Activated CD4-positive, alpha-beta T cell treated with anti-CD3 and anti-CD28 coated beads for 4 hours (primary cell): ENCODE data around the gene VWA3A.
"Not testable (repeated sequence)": the region's sequence is repeated elsewhere in the genome, so short reads cannot be mapped to it uniquely, and the experiment has no call there.

Source experiments
- DNase-seq, 2 donors: peaks; one replicate each; pipeline ENCODE4 v3.0.0-alpha.2; 2020

Gene VWA3A, protein sequence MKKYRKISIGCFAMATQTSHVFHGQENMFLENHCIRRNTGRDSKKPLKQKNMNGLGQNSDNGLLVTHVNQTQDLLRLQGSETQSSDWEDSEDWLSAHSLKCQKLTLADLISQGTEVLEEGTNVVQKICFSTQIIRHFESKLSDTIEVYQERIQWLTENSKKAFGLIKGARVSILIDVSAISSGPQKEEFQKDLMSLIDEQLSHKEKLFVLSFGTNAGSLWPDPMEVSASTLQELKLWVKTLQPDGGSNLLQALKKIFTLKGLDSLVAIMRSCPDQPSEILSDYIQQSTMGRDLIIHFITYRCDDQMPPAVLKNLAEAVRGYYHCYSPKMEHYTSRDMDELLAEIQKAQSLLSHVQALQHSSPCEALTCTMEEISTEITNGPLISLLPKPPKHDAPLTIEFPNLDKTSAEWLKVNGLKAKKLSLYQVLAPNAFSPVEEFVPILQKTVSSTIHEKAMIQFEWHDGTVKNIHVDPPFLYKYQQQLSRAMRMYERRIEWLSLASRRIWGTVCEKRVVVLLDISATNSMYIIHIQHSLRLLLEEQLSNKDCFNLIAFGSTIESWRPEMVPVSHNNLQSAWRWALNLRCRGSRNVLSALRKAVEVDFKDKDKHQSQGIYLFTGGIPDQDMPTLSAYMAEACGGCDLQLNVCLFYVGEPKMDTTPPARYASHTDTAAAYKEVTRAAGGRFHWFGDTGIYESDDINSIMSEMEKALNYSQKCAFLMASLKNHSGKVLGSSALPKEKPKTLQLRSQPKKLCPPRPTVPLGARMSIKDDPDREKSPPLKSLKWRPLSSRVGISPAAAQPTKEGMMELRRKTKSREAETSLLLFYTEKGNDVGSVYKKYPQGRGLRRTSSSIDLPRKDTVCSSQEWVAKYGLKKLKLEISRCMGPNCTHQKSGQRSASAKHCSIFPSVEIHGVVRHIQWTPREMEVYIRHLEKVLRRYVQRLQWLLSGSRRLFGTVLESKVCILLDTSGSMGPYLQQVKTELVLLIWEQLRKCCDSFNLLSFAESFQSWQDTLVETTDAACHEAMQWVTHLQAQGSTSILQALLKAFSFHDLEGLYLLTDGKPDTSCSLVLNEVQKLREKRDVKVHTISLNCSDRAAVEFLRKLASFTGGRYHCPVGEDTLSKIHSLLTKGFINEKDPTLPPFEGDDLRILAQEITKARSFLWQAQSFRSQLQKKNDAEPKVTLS

DNA sequence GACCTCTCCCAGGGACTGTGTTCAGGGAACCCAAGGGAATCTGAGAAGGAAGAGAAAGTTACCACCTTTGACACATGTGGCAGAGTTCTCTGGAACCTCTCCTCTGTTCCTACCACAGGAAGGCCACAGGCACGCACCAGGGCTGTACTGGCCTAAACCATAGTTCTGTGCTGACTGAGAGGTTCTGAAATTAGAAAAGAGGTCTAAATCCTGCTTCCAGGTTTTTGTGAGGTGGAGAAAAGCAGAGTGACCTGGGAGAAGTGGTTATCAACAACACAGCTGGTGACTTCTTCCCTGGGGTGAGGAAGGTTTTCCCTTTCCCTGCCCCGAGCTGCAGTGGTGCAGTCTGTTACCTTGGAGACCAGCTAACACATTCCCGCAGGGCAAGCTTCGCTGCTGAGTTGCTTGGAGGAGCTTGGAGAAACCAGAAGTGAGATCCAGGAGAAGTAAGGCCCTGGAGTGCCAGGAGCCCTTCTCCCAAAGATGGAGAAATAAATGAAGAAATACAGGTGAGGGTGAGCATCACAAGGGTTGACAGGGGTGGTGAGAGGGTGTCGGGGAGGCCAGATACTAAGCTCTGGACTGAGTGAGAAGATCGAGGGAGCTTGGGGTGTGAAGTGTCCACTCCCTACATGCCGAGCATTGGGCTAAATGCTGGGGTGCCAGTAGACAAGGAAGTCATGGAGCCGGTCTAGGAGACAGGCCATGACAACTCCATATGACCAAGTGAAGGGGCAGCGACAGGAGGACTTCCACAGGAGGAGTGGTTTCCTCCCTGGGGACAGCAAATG, at the start of gene VWA3A:
Gene VWA3A, plus strand, starts transcription at position 399 of the 791 bp plus-strand sequence. Its CDS starts 97 bp downstream, at position 496.
- DNase-seq: no peak

DNA sequence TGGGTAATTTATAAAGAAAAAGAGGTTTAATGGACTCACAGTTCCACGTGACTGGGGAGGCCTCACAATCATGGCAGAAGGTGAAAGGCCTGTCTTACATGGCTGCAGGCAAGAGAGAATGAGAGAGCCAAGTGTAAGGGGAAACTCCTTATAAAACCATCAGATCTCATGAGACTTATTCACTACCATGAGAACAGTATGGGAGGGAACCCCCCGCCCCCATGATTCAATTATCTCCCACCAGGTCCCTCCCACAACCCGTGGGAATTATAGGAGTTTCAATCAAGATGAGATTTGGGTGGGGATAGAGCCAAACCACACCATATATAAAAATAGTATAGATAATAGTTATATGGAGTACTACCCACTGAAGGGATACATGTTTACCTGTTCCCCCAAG, 48.5 kb upstream of the VWA3A start:
- DNase-seq: not testable (repeated sequence)

DNA sequence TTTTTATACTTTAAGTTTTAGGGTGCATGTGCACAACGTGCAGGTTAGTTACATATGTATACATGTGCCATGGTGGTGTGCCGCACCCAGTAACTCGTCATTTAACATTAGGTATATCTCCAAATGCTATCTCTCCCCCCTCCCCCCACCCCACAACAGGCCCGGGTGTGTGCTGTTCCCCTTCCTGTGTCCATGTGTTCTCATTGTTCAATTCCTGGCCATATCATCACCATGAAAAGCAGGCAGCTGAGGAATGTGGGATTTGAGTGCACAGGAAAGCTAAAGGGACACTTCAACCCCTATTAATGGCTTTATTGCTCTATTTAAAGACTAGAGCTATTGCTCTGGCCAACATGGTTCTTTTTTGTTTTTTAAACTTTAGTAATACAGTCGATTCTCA, 46.5 kb upstream of the VWA3A start:
- not testable (repeated sequence) for DNase-seq

DNA sequence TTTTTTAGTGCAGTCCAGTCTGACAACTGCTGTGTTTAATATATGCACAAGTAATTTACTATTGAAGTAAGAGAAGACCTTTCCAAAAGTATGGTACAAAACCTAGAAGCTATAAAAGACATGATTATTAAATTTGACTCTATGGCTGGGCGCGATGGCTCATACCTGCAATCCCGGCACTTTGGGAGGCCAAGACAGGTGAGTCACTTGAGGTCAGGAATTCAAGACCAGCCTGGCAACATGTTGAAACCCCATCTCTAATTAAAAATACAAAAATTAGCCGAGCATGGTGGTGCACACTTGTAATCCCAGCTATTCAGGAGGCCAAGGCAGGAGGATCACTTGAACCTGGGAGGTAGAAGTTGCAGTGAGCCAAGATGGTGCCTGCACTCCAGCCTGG, 41.4 kb upstream of the VWA3A start:
- DNase-seq: no peak

DNA sequence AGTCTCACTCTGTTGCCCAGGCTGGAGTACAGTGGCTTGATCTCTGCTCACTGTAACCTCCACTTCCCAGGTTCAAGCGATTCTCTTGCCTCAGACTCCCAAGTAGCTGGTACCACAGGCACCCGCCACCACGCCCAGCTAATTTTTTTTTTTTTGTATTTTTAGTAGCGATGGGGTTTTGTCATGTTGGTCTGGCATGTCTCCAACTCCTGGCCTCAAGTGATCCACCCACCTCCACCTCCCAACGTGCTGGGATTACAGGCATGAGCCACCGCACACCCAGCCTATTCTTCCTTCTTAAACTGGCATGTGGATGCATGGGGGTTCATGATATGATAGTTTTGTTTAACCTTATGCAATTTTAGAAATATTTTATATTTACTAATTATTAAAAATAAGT, 39.4 kb upstream of the VWA3A start:
- DNase-seq: no peak

DNA sequence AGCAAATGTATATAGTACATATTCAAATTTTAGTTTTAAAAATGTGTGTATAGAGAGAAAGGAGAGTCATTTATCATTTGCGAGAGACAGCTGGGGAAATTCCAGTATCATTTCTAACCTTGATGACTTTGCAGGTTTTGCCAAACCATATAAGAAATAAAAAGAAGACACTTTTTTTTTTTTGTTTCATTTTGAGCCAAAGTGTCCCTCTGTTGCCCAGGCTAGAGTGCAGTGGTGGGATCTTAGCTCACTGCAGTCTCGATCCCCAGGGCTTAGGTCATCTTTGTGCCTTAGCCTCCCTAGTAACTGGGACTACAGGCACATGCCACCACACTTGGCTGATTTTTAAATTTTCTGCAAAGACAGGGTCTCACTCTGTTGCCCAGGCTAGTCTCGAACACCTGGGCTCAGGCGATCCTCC, 38.4 kb upstream of the VWA3A start:
- no peak for DNase-seq

DNA sequence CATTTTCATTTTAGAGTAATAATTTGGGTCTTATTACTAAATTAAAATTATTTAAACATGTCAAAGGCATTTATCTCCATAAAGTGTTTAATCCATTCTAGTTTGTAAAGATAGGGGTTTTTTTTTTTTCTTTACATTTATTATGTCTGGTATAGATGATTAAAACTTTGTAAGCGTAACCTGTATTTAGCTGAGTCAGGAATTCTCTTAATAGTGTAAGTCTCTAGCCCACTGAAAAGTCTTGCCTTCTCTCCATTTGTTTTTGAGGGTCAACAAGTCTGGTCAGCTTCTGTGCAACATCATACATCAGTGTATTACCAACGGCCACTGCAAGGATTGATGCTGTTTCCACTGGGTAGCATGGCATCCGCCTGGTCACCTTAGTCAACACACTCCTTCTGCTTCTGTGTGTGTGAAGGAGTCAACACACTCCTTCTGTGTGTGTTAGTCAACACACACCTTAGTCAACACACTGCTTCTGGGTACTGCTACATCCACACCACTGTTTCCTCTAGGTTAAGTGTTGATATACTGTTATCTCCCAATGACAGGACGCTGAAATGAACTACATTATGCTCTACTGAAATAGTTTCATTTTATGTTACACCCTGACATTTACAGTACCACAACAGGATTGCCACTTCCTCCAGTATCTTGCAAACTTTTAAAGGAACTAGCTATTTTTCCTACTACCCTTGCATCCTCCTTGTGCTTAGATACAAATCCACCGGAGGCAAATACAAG, 37.3 kb upstream of the VWA3A start:
- no peak for DNase-seq

DNA sequence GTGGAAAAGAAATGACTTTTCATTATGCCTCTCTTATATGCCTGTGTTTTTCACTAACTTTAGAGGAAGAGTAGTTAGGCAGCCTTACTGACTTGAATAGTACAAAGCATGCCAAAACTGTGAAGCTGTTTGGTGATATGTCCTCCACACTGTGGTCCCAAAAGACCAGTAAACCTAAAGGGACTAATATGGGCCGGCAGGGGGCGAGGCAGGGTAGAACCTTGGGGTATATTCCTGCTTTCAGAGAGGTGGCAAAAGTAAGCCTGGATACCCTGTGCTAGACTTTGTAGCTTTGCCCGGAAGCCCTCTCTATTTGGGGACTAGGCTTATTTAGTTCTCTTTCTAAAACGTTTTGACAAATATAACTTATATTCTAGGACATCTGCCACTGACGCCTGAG, 36.5 kb upstream of the VWA3A start:
- no peak for DNase-seq

DNA sequence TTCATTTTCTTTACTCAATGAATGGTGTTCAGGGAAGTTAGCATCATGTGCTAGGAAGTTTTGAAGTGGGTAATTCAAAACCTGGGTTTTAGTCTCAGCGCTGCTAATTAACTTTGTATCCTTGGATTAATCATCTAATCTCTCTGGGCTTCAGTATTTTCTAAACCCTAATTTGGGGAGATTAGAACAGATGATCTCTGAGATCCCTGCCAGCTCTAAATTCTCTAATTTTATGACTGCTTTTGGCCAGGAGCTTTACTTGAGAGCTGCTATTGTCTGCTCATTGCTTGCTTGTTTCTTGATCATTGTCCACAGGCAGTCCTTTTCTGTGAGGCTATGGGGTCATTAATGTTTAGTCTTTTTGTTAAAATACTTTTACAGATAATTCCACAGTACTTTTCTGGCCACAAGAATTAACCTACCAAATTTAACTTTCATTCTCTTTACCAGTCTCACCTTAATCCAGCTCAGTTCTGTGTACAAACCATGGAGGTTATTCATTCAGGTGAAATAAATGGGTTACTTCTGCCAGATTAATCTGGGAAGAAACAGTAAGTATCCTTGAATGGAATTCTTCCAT, 28.4 kb upstream of the VWA3A start:
- no peak for DNase-seq

DNA sequence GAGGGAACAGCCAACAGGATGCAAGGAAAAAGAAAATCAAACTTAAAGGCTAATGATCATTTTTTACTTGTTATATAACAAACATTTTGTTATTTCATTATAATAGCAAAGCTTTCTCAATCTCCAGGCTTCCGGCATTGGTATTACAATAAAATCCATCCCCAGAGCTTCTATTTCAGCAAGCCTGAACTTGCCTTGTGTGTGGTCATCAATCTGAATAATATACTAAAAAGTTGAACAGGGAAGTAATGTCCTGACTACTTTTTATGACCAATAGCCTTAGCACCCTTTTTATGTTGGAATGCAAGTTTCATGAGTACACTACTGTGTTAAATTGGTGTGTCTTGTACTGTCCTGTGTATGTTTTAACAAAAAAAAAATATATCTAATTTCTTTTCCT, 27.1 kb upstream of the VWA3A start:
- DNase-seq: no peak

DNA sequence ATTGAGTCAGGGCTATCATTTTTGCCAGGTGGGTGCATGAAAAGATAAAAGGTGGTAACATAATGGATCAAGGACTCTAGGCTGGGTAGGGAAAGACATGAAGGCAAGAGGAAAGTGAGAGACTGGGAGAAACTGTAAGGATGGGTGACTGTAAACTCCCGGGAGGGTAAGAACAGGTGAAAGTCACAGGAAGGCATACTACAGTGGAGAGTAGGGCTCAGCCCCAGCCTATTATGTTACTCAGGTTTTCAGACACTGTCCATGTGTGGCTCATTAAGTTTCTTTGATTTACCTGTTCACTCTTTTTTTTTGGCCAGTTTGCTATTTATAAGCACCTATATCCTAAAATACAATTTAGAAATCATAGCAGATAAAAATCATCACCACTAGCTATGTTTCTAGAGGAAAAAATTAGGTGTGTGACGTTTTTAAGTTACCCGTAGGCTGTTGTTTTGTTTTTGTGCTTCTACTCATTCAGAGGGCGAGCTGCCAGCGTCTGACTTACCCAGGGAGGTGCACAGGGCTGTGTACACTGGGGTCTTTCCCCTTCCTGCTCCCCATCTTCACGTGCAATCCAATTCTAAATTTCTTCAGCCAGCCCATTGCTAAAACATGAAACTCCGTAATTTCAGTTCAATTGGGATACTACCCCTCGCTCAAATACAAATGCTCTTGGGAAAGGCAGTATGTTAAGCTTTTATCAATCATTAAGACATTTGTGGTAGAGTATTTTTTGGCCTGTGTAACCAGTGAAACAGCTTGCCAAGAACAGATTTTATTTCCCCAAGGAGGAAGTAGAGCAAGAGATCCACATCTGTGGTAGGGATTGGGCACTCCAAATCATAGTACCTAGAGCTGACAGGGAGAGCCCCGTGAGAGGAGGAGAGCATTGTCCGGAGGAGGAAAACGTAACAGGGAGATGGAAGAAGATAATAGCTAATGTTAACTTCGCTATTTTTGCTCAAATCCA, 21.7 kb upstream of the VWA3A start:
- no peak for DNase-seq

DNA sequence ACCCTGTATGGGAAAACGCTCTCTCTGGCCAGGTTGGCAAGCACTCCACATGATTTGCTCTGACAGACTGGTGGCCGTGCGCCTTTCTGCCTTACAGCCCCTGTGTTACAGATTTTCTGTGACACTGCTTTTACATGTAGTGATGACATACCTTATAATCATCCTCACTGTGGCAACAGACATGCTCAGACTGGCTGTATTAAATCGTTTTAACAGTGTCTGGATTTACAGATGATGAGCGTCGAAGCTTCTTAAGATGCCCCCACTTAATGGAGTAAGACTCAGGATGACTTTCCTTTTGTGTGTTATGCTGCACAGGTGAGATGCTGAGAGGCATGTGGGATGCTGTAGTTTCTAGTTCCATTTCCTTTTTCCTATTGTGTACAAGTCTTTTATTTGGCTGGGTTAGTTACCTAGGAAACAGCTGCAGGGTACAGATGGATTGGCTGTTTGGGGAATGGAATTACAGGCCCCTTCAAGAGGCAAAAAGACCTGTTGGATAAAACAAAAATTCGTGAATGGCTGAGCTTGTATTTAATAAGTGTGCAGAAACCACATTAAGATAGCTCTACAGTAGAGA, 20.9 kb upstream of the VWA3A start:
- no peak for DNase-seq

DNA sequence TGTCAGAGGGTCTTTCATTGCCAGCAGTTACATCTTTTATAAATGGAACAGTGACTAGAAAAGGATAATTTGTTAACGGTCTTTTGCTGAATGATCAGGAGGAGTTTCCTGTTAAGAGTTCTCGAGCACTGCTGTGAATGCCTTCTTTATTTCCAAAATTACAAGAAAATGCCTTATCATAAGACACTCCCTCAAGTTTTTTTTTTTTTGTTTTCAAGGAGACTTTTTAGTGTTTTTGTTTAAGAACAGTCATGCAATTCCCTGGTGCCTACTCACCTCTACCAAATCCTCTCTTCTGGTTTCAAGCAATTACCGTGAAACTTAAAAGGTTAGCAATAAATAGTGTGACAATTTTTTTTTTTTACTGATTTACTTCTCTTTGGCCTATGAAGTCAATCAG, 19.0 kb upstream of the VWA3A start:
- no peak for DNase-seq

DNA sequence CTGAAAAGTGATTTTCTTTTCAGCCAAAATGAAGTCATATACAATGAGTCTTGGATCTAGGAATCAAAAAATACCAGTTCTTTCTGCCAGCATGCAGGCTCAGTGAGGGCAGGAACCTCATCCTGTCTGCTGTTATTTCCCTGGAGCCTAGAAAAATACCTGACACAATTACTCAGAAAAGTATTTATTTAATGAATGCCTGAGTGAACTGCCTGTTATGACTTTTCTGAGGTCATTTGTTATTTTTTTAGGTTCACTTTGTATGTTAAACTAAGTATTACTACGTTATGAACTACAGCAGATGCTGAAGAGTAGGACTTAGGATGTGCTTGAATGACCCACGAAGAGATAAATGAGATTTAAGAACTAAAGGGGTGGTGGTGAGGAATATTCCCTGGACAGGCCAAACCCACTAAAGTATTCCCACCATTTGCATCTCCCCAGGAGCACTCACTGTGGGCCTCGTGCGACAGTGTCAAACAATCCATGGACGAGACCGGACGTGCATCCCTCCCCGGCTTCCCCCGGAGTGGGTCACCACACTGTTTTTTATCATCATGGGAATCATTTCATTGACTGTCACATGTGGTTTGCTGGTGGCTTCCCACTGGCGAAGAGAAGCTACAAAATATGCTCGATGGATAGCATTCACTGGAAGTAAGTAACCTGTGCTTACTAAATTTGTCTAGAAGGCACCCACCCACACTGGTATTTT, 17.1 kb upstream of the VWA3A start:
- no peak for DNase-seq

DNA sequence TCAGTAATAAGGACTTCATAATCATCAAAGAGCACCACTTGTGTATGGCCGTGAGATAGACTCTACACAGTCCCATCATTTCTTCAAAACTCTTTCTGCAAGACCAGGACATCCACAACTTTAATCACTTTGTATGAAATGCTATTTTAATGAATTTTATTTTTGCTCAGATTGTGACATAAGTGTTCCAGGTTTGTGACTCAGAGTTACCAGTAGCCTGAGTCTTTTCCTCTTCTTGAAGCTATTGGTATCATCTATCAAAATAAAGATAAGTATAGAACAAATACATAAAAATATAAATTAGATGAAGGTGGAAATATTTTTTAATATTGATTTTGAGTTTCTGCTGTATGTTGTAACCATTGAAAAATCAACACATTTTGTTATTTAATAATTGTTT, 16.6 kb upstream of the VWA3A start:
- DNase-seq: no peak

DNA sequence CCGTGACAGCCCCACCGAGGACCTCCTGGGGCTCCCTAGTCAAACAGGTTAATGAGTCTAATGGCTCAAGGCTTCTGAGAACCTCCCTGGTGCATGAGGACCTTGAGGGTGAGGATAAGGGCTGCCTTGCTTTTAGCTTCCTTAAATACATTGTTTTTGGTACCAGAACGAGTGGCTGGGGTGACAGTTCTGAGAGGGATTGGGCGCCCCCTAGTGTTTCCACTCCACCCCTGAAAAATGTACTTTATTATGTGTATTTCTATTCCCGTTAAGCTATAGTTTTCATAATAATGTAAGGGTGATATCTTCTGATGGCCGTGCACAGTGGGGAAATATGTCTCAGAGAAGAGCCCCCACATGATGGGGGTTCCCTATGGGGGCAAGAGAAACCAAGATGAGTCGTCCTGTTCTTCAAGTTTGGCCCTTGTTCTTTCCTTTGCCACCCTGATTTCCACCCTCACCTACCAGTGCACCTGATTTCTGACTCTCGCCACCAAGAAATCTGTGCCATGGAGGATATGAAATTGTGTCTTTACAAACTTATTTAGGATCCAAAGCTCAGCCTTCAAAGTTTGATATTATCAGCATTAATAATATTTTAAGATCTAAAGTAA, 14.5 kb upstream of the VWA3A start:
- DNase-seq: peak; percentile 67 to 76

DNA sequence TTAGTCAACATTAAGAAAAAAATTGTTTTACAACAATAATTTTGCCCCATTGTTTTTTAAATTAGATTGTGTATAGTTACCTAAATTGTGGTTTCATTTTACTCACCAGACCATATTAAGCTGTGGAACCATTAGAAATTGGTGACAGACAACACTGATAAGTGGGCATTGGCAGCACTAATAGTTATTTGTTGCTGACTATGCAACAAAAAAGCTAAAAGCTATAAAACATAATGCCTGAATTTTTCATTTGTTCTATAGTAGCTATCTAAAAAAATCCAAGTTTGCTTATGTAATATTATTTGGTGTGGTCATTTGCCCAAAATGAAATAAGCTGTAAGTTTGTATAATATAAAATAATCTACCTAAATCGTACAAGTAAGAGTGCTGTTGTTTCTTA, 13.7 kb upstream of the VWA3A start:
- no peak for DNase-seq

DNA sequence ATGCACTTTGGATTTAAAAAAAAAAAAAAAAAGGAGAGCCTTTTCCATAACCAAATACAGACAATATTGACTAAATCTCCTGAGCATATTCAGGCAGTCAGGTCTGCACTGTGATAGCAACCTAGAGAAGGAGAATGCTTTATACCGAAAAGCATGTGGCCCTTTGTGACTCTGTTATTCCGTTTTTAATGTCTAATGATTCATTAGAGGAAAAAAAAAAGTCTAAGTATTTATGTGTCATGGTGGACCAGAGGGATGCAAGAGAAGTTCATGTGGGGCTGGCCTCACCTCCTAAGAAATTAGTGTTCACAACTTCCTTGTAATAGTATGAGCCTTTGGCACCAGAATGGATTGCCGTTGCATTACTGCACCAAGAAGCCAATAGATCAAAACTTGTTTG, 11.3 kb upstream of the VWA3A start:
- DNase-seq: peak in 1 of 2 donors; percentile 10

DNA sequence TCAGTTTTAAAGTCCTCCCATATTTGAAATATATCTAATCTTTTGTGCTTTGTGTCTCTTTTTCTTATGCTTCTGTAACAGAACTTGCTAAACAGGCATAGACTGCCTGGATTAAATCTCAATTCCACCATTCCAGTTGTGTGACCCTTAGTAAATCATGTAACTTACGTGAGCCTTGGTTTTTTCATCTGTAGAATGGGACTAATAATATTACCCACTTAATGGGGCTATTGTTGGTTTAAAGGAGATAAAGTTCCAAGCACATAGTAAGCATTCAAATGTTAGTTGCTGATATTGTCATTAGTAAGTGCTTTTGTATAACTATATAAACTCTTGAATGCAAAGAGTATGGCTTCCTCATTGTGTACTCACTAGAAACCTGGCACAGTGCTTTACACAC, 5.9 kb upstream of the VWA3A start:
- no peak for DNase-seq
